VCaP (cell line): ENCODE measurements around the gene GTF2A1L.

Experiments
- H3K27ac ChIP-seq: fragments of 450-650 bp; 2 replicates; pipeline ENCODE4 v1.5.1; 2017
- CTCF ChIP-seq: fragments of 450-650 bp; conservative IDR thresholded peaks from 2 replicates; pipeline ENCODE4 v1.5.1; 2017; ENCODE audit warnings: mild to moderate bottlenecking, moderate library complexity

The GTF2A1L gene

GRCh38 chr2:48677450-48677849 is 59.8 kb downstream of the GTF2A1L start:
- TF ChIP-seq CTCF, result no peak
- H3K27ac ChIP-seq, result no peak overlapping the region

GRCh38 chr2:48685126-48685525 is 67.5 kb downstream of the GTF2A1L start:
- no peak for TF ChIP-seq CTCF
- no peak overlapping the region for H3K27ac ChIP-seq

GRCh38 chr2:48691935-48692691 is 74.5 kb downstream of the GTF2A1L start:
- no peak overlapping the region for H3K27ac ChIP-seq
- TF ChIP-seq CTCF, result no peak

- no peak for TF ChIP-seq CTCF
- no peak overlapping the region for H3K27ac ChIP-seq
Measured at GRCh38 chr2:48693066-48693465, 75.4 kb downstream of the GTF2A1L start.

GRCh38 chr2:48693645-48694044 is 76.0 kb downstream of the GTF2A1L start:
- H3K27ac ChIP-seq, result no peak overlapping the region

GRCh38 chr2:48694149-48694548 is 76.5 kb downstream of the GTF2A1L start:
- no peak for TF ChIP-seq CTCF
- no peak overlapping the region for H3K27ac ChIP-seq

More at GRCh38 chr2:48693645-48694044, 76.0 kb downstream of the GTF2A1L start:
- TF ChIP-seq CTCF, result no peak

GRCh38 chr2:48695991-48696390 is 78.3 kb downstream of the GTF2A1L start:
- no peak for TF ChIP-seq CTCF

More at GRCh38 chr2:48695991-48696390, 78.3 kb downstream of the GTF2A1L start:
- H3K27ac ChIP-seq, result no peak overlapping the region
